SKM-1 treated with dmso at 0.1 percent for 144 hours (cell line): ENCODE results near the gene RSL1D1.
"Not testable (repeated sequence)": the region's sequence is repeated elsewhere in the genome, so short reads cannot be mapped to it uniquely, and the experiment has no call there.

ENCODE experiments used
- DNase-seq: peaks from one replicate; lab custom pipeline; 2025; ENCODE audit not compliant: unreplicated experiment; lab: John Stamatoyannopoulos, UW

The RSL1D1 gene

GRCh38 chr16:11799509-11800381, 51.6 kb downstream of the RSL1D1 start:
- peak; percentile 63 for DNase-seq

GRCh38 chr16:11799017-11799381, 52.3 kb downstream of the RSL1D1 start:
- no peak for DNase-seq

- DNase-seq, result no peak
These were observed 53.4 kb downstream of the RSL1D1 start for GRCh38 chr16:11797957-11798299.

GRCh38 chr16:11797166-11797956, 54.0 kb downstream of the RSL1D1 start, which contains the start of gene ZC3H7A:
Gene ZC3H7A, minus strand, starts transcription at chr16:11797258. Its CDS starts 14,904 bp downstream, at chr16:11782354.
- peak; percentile 96 for DNase-seq

GRCh38 chr16:11796227-11797165, 54.8 kb downstream of the RSL1D1 start:
- no peak for DNase-seq

- DNase-seq, result no peak
These were observed 55.5 kb downstream of the RSL1D1 start for GRCh38 chr16:11795887-11796226.

- no peak for DNase-seq
These were observed 56.1 kb downstream of the RSL1D1 start for GRCh38 chr16:11794996-11795886.

- DNase-seq, result no peak
These were observed 56.9 kb downstream of the RSL1D1 start for GRCh38 chr16:11794447-11794846.

GRCh38 chr16:11793840-11794239, 57.5 kb downstream of the RSL1D1 start:
- DNase-seq, result no peak

- no peak for DNase-seq
These were observed 58.7 kb downstream of the RSL1D1 start for GRCh38 chr16:11792410-11793241.

GRCh38 chr16:11791144-11791828, 60.1 kb downstream of the RSL1D1 start:
- no peak for DNase-seq

GRCh38 chr16:11788914-11789313, 62.4 kb downstream of the RSL1D1 start:
- DNase-seq, result no peak

- DNase-seq, result not testable (repeated sequence)
These were observed 66.3 kb downstream of the RSL1D1 start for GRCh38 chr16:11784980-11785599.

- not testable (repeated sequence) for DNase-seq
These were observed 67.0 kb downstream of the RSL1D1 start for GRCh38 chr16:11784381-11784780.

- DNase-seq, result no peak
These were observed 67.3 kb downstream of the RSL1D1 start for GRCh38 chr16:11784038-11784369.
